PC-9 (cell line): ENCODE measurements around the gene IGFBP4. TPM values are rescaled to one million over a fixed set of nuclear protein-coding genes. Genes with fewer than 3 reads are reported as not detected.
"Not testable (repeated sequence)": the region's sequence is repeated elsewhere in the genome, so short reads cannot be mapped to it uniquely, and the experiment has no call there.

ENCODE experiments used
- BruUV-seq: library from RNA; stranded (reverse); fragments of 400-500 nt; replicated peaks from 2 replicates; lab custom pipeline; 2021; lab: Mats Ljungman, UMichigan
- CTCF ChIA-PET: fragments of 300-600 bp; sonication (Branson Sonifier 250); formaldehyde crosslinking; loops from one replicate; lab custom pipeline; 2022; ENCODE audit warnings: antibody characterized with exemption; lab: Charles Lee
- POLR2A ChIA-PET: fragments of 300-600 bp; sonication (Branson Sonifier 250); formaldehyde crosslinking; loops from one replicate; lab custom pipeline; 2022; ENCODE audit warnings: antibody characterized with exemption; ENCODE audit not compliant: unreplicated experiment; lab: Charles Lee
- DNase-seq, 2 experiments: peaks; one replicate each; pipeline versions ENCODE4 v3.0.0 to v3.0.0-alpha.2; 2015 to 2022; ENCODE audit warnings: mixed read lengths in 1 of 2
- H2AFZ ChIP-seq: fragments of 200-600 bp; sonication (generic); 2 replicates; pipeline ENCODE4 v1.8.1; 2017; ENCODE audit warnings: antibody characterized with exemption
- H3F3A ChIP-seq: fragments of 200-600 bp; sonication (generic); 2 replicates; pipeline ENCODE4 v1.8.1; 2017; ENCODE audit warnings: antibody characterized with exemption, mild to moderate bottlenecking, low read depth; ENCODE audit not compliant: insufficient read depth
- H3K27ac ChIP-seq: fragments of 200-600 bp; sonication (generic); 2 replicates; pipeline ENCODE4 v1.6.1; 2016; ENCODE audit warnings: mixed run types
- H3K27me3 ChIP-seq: fragments of 200-600 bp; sonication (generic); 2 replicates; pipeline ENCODE4 v1.6.1; 2016; ENCODE audit warnings: low read depth, mixed run types; ENCODE audit not compliant: insufficient read depth
- H3K36me3 ChIP-seq: fragments of 200-600 bp; sonication (generic); 2 replicates; pipeline ENCODE4 v1.6.1; 2016; ENCODE audit warnings: low read depth, mixed run types
- H3K4me1 ChIP-seq: fragments of 200-600 bp; sonication (generic); replicated peaks from 2 replicates; pipeline ENCODE4 v1.6.1; 2016; ENCODE audit warnings: mixed run types; ENCODE audit not compliant: insufficient read depth
- H3K4me2 ChIP-seq: fragments of 200-600 bp; sonication (generic); 2 replicates; pipeline ENCODE4 v1.6.1; 2017; ENCODE audit warnings: mixed run types
- H3K4me3 ChIP-seq: fragments of 200-600 bp; sonication (generic); 2 replicates; pipeline ENCODE4 v1.6.1; 2016; ENCODE audit warnings: mixed run types
- H3K79me2 ChIP-seq: fragments of 200-600 bp; sonication (generic); 2 replicates; pipeline ENCODE4 v1.6.1; 2017; ENCODE audit warnings: low read depth, mixed run types
- H3K9me2 ChIP-seq: fragments of 200-600 bp; sonication (generic); 2 replicates; pipeline ENCODE4 v1.8.1; 2017; ENCODE audit warnings: mild to moderate bottlenecking; ENCODE audit not compliant: insufficient read depth
- H3K9me3 ChIP-seq: fragments of 200-600 bp; sonication (generic); 2 replicates; pipeline ENCODE4 v1.8.1; 2016; ENCODE audit warnings: low read depth; ENCODE audit not compliant: insufficient read depth
- H4K20me1 ChIP-seq: fragments of 200-600 bp; sonication (generic); 2 replicates; pipeline ENCODE4 v1.8.1; 2017; ENCODE audit not compliant: insufficient read depth
- CTCF ChIP-seq: fragments of 200-600 bp; sonication (generic); conservative IDR thresholded peaks from 2 replicates; pipeline ENCODE4 v1.6.1; 2017; ENCODE audit warnings: mixed run types, antibody characterized with exemption, mild to moderate bottlenecking, moderate library complexity
- EZH2 ChIP-seq: fragments of 200-600 bp; sonication (generic); IDR thresholded peaks from 2 replicates; pipeline ENCODE4 v1.8.0; 2017; ENCODE audit warnings: antibody characterized with exemption, low read depth
- intact Hi-C: fragments of 100-400 bp; cut with micrococcal nuclease; formaldehyde crosslinking; loops from one replicate; pipeline ENCODE4 v1.10.0; 2022; ENCODE audit not compliant: unreplicated experiment
- total RNA-seq: library from RNA; stranded (reverse); gene quantifications from 2 replicates; pipeline ENCODE4 v1.2.3, GENCODE V29; 2021

Gene IGFBP4
- total RNA-seq, 1 experiment from 2014 or later, result 138 TPM

DNA sequence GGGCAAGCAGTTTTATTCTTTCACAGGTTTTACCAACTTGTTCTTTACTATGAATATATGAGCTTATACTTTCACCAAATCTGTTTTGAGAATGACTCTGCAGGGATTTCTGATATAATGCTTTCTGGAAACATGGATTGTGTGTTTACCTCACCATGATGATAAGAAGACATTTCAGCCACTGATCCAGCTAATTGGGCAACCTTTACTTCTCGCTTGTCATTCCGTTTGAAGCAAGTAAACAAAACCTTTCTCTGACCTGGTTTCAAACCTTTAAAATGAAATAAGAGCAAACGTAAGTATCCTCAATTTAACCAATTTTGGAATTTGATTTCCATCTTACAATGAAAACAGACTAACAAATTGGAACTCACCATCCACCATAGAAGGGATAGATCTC lies 39.2 kb upstream of the IGFBP4 start:
- CTCF ChIA-PET, result no interaction called here
- H3F3A ChIP-seq, result peaks cover 66% of the 10 kb centered on the region

DNA sequence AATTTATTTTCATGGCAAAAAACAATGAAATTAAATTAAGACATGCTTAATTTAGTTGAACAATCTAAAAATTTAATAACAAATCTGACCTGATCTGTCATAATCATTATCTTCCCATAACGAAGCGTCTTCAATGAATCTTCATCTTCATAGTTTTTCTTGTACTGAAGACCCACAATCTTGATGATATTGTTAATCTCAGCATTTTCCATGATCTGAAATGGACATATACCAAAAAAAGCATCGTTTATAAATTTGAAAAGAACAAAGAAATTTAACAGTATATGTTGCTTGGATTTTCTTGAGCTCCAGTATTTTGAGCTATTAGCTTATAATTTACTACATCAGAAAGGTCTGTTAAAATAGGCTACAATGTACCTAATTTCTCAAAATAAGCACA lies 35.8 kb upstream of the IGFBP4 start:
- ChIA-PET POLR2A (interaction anchor here (0.6 kb wide), 2 partner anchors 17 to 37 kb away, joined by 3 to 8 read pairs; no protein-coding TSS in a partner anchor), CTCF (no interaction called here)
- Histone ChIP-seq H2AFZ (no peak overlapping the region), H3K9me2 (no peaks in the 10 kb centered on the region), H3K27ac (no peak overlapping the region), H3K27me3 (no peaks in the 10 kb centered on the region), H3K4me3 (no peak overlapping the region), H4K20me1 (no peaks in the 10 kb centered on the region), H3K36me3 (peaks cover 41% of the 10 kb centered on the region), H3F3A (peaks cover 67% of the 10 kb centered on the region), H3K4me2 (no peak overlapping the region), H3K4me1 (no peaks in the 10 kb centered on the region), H3K9me3 (no peaks in the 10 kb centered on the region), H3K79me2 (peaks cover 8% of the 10 kb centered on the region)
- no TSS peak for BruUV-seq
- intact Hi-C loops, result no loop called here
- TF ChIP-seq CTCF, result no peak
- TF ChIP-seq EZH2, result no peak
- DNase-seq, result no peak

More for the DNA sequence above, 39.2 kb upstream of the IGFBP4 start:
- H3K27me3 ChIP-seq, result no peaks in the 10 kb centered on the region
- H3K79me2 ChIP-seq, result no peaks in the 10 kb centered on the region
- 0 out of 2 replicates have a peak, but pooled peaks cover 3% of the 10 kb centered on the region for H4K20me1 ChIP-seq
- no peaks in the 10 kb centered on the region for H3K9me2 ChIP-seq
- TF ChIP-seq CTCF (no peak), EZH2 (no peak)
- no peak for DNase-seq
- no peak overlapping the region for H3K27ac ChIP-seq
- no peak overlapping the region for H2AFZ ChIP-seq
- H3K4me2 ChIP-seq, result no peak overlapping the region
- intact Hi-C loops, result no loop called here
- H3K4me3 ChIP-seq, result no peak overlapping the region
- H3K9me3 ChIP-seq, result no peaks in the 10 kb centered on the region
- POLR2A ChIA-PET, result interaction anchor here (0.5 to 0.6 kb wide), 2 partner anchors 14 to 1284 kb away, joined by 3 read pairs; partner anchors contain the start of gene TOP2A
- peaks cover 49% of the 10 kb centered on the region for H3K36me3 ChIP-seq
- no peaks in the 10 kb centered on the region for H3K4me1 ChIP-seq
- BruUV-seq, result no TSS peak

DNA sequence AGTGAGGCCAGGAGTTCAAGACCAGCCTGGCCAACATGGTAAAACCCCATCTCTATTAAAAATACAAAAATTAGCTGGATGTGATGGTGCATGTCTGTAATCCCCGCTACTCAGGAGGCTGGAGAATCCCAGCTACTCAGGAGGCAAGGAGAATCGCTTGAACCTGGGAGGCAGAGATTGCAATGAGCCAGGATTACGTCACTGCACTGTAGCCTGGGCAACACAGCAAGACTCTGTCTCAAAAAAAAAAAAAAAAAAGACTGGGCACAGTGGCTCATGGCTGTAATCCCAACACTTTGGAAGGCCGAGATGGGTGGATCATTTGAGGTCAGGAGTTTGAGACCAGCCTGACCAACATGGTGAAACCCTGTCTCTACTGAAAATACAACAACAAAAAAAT lies 33.7 kb upstream of the IGFBP4 start:
- H3K9me2 ChIP-seq, H3K4me3 ChIP-seq, CTCF ChIA-PET, H3K4me2 ChIP-seq, H3K4me1 ChIP-seq, H4K20me1 ChIP-seq, H3K27me3 ChIP-seq, intact Hi-C loops, DNase-seq, H2AFZ ChIP-seq, BruUV-seq, H3K27ac ChIP-seq, H3K9me3 ChIP-seq: not testable (repeated sequence)
- POLR2A ChIA-PET, result interaction anchor here (0.6 kb wide), 1 partner anchor 489 kb away, joined by 10 read pairs; no protein-coding TSS in a partner anchor
- H3K79me2 ChIP-seq, result peaks cover 20% of the 10 kb centered on the region
- peaks cover 58% of the 10 kb centered on the region for H3F3A ChIP-seq
- H3K36me3 ChIP-seq, result peaks cover 32% of the 10 kb centered on the region

DNA sequence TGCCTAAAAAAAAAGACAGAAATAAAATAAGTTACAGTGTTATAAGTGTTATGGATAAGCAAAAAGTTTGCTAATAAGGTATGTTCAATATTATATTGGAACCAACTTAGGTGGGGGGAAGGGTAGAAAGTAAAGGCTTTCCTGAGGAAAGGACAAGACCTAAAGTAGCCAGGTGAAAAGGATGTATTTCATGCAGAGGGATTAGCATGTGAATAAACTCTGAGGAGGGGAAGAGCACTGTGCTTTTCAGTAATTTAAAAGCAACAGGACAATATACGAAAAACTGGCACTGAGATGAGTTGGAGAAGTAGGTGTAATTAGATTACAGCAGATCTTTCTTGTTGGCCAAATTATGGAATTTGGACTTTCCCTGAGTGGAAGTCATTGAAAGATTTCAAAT lies 33.2 kb upstream of the IGFBP4 start:
- no peak for DNase-seq
- Histone ChIP-seq H4K20me1 (no peaks in the 10 kb centered on the region), H3K27me3 (no peaks in the 10 kb centered on the region), H3K9me3 (no peaks in the 10 kb centered on the region), H3F3A (peaks cover 56% of the 10 kb centered on the region), H3K27ac (no peak overlapping the region), H3K36me3 (peaks cover 32% of the 10 kb centered on the region), H3K79me2 (peaks cover 23% of the 10 kb centered on the region), H3K4me3 (no peak overlapping the region), H3K4me1 (peaks cover under 1% of the 10 kb centered on the region; the same call in 1 of the 2 replicates), H3K4me2 (no peak overlapping the region), H3K9me2 (no peaks in the 10 kb centered on the region), H2AFZ (no peak overlapping the region)
- POLR2A ChIA-PET, result no interaction called here
- CTCF ChIA-PET, result no interaction called here
- BruUV-seq, result no TSS peak
- intact Hi-C loops, result no loop called here
- TF ChIP-seq EZH2 (no peak), CTCF (no peak)
